ENCODE data around the gene KLHL5.
A peak's percentile ranks its signal among the peaks of the same experiment; 100 is the strongest.

The KLHL5 gene

DNA sequence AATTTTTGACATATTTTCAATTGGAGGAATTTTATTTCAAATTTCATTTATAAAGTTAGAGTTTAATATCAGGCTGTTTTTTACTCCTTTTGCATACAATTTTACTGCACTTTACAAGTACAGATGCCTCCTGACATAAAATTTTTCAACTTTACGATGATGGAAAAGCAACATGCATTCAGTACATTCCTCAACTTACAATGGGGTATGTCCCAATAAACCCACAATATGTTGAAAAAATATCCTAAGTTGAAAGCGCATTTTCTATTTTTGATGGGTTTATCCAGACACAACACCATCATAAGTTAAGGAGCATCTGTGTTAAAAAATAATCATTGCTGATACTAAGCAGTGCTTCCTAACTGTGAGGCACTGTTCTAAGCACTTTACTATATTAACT is 4.3 kb downstream of the KLHL5 start:
- TF ChIP-seq Cebpa-rat (IDR thresholded peaks at IDR 0.05) = no peak
- Histone ChIP-seq H3K27ac (no peak overlapping the region), H3K4me1 (peaks cover 0 to 15% (median 7%) of the 10 kb centered on the region in 10 experiments; a peak in 10 of 20 replicates), H3K4me3 (no peak overlapping the region), H3K9me3 (replicated peaks in 1 of 11) (no peaks in the 10 kb centered on the region), H3K27me3 (no peaks in the 10 kb centered on the region), H3K9ac (no peak overlapping the region), H3K4me2 (no peak overlapping the region), H3K36me3 (no peaks in the 10 kb centered on the region; a peak in 3 of 22 replicates), H4K20me1 (peaks cover 0 to 24% (median 8%) of the 10 kb centered on the region in 11 experiments; a peak in 7 of 22 replicates)

DNA sequence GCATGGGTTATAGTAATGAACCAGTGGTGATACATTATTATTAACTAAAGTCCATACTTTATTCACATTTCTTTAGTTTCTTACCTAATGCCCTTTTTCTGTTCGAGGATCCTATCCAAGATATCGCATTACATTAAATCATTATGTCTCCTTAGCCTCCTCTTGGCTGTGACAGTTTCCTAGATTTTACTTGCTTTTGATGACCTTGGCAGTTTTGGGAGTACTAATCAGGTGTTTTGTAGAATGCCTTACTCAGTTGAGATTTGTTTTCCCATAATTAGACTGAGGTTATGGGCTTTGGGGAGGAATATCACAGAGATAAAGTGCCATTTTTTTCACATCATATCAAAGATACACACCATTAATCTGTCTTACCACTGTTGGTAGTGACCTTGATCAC is 5.0 kb downstream of the KLHL5 start:
- H3K4me2 ChIP-seq = no peak overlapping the region
- H4K20me1 ChIP-seq = peaks cover 0 to 18% (median 8%) of the 10 kb centered on the region in 11 experiments; a peak in 7 of 22 replicates
- TF ChIP-seq Cebpa-rat (IDR thresholded peaks at IDR 0.05) = no peak
- H3K27ac ChIP-seq = no peak overlapping the region
- H3K4me1 ChIP-seq = peaks cover 0 to 15% (median 5%) of the 10 kb centered on the region in 10 experiments; a peak in 10 of 20 replicates
- H3K27me3 ChIP-seq = no peaks in the 10 kb centered on the region
- no peaks in the 10 kb centered on the region; a peak in 3 of 22 replicates for H3K36me3 ChIP-seq
- H3K9ac ChIP-seq = no peak overlapping the region
- H3K4me3 ChIP-seq = no peak overlapping the region
- H3K9me3 ChIP-seq (replicated peaks in 1 of 11) = no peaks in the 10 kb centered on the region

DNA sequence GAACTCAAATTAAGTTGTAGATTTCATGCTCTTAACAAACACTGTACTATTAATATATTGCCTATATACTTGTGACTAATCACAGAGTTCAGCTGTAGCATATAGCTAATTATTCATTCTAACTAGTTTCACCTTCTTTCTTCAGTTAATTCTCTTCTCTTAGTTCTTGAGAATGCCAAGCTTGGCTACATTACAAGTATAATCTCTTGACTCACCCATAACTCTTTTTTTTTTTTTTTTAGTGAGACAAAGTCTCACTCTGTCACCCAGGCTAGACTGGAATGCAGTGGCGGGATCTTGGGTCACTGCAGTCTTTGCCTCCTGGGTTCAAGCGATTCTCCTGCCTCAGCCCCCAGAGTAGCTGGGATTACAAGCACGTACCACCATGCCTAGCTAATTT is 5.4 kb downstream of the KLHL5 start:
- H3K4me2 ChIP-seq = no peak overlapping the region
- no peaks in the 10 kb centered on the region for H3K27me3 ChIP-seq
- TF ChIP-seq Cebpa-rat (IDR thresholded peaks at IDR 0.05) = no peak
- no peak overlapping the region for H3K4me3 ChIP-seq
- H3K9ac ChIP-seq = no peak overlapping the region
- peaks cover 0 to 18% (median 4%) of the 10 kb centered on the region in 11 experiments; a peak in 7 of 22 replicates for H4K20me1 ChIP-seq
- no peaks in the 10 kb centered on the region; a peak in 3 of 22 replicates for H3K36me3 ChIP-seq
- no peaks in the 10 kb centered on the region for H3K9me3 ChIP-seq (replicated peaks in 1 of 11)
- H3K4me1 ChIP-seq = peaks cover 0 to 15% (median 2%) of the 10 kb centered on the region in 10 experiments; a peak in 8 of 20 replicates
- no peak overlapping the region for H3K27ac ChIP-seq

DNA sequence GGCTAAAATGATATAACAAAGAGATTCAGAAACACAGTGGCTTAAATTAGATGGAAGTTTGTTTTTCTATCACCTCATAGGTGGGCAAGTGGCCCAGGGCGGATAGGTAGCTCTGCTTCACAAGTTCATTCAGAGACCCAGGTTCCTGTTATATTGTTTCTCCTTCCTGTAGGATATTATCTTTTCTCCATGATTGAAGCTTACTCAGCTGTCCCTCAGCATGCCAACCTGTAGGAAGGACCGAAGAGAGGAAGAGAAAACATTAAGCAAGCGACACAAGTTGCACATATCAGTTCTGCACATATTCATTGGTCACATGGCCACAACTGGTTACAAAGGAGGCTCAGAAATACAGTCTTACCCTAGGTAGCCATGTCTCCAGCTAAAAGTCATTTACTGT is 6.9 kb downstream of the KLHL5 start:
- Histone ChIP-seq H3K9ac (no peak overlapping the region), H3K4me3 (no peak overlapping the region), H3K27me3 (no peaks in the 10 kb centered on the region), H3K4me2 (peak overlapping the region in 2 of 11 experiments; percentile 29 to 50; a peak in 2 of 22 replicates), H3K4me1 (peaks cover 0 to 15% (median 0%) of the 10 kb centered on the region in 10 experiments; a peak in 3 of 20 replicates), H3K27ac (no peak overlapping the region), H4K20me1 (peaks cover 0 to 15% (median 0%) of the 10 kb centered on the region in 11 experiments; a peak in 2 of 22 replicates), H3K9me3 (replicated peaks in 1 of 11) (no peaks in the 10 kb centered on the region), H3K36me3 (no peaks in the 10 kb centered on the region; a peak in 3 of 22 replicates)
- no peak for TF ChIP-seq Cebpa-rat (IDR thresholded peaks at IDR 0.05)

DNA sequence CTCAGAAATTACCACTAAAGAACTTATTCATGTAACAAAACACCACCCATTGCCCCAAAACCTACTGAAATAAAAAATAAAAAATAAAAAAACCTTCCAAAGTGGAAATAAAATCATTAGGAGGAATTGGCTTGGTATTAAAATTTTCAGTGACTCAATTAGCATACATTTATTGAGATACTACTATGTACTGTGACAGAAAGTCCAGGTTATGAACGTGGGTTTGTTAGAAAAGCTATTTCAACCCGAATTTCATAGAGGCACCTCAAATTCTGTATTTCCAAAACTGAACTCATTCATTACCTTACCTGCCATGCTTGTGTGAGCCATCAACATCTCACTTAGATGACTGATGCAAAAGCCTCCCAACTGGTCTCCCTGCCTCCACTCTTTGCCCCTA is 16.8 kb downstream of the KLHL5 start:
- no peak overlapping the region for H3K9ac ChIP-seq
- no peaks in the 10 kb centered on the region for H3K27me3 ChIP-seq
- no peak overlapping the region for H3K4me2 ChIP-seq
- no peaks in the 10 kb centered on the region for H3K4me1 ChIP-seq
- no peaks in the 10 kb centered on the region; a peak in 2 of 22 replicates for H4K20me1 ChIP-seq
- 0 out of 22 replicates have a peak, but pooled peaks cover 0 to 7% (median 0%) of the 10 kb centered on the region in 11 experiments for H3K9me3 ChIP-seq (replicated peaks in 1 of 11)
- no peak overlapping the region for H3K4me3 ChIP-seq
- no peak for TF ChIP-seq Cebpa-rat (IDR thresholded peaks at IDR 0.05)
- no peak overlapping the region for H3K27ac ChIP-seq
- H3K36me3 ChIP-seq = peaks cover 12 to 66% (median 31%) of the 10 kb centered on the region in 11 experiments

DNA sequence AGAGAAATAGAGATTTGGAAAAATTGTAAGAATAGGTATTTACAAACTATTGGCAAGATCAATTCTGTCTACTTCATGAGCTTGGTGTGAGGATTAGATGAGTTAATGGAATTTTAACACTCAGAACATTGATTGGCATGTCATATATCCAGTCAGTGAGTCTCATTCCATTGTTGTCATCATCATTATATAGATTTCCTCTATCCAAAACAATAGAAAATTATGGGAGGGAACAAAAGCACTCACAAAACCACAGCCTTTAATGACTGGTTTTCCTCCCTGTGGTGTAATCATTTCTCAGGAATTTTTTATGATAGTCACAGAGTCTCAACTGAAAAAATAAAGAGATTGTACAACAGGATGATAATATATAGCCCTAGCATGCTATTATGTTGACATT is 21.1 kb downstream of the KLHL5 start:
- no peak overlapping the region for H3K27ac ChIP-seq
- H4K20me1 ChIP-seq = no peaks in the 10 kb centered on the region
- H3K4me1 ChIP-seq = no peaks in the 10 kb centered on the region
- H3K4me3 ChIP-seq = no peak overlapping the region
- H3K9me3 ChIP-seq (replicated peaks in 1 of 11) = 0 out of 22 replicates have a peak, but pooled peaks cover 0 to 3% (median 0%) of the 10 kb centered on the region in 11 experiments
- H3K4me2 ChIP-seq = no peak overlapping the region
- no peak overlapping the region for H3K9ac ChIP-seq
- H3K36me3 ChIP-seq = peaks cover 12 to 83% (median 38%) of the 10 kb centered on the region in 11 experiments
- no peaks in the 10 kb centered on the region for H3K27me3 ChIP-seq
- TF ChIP-seq Cebpa-rat (IDR thresholded peaks at IDR 0.05) = no peak

DNA sequence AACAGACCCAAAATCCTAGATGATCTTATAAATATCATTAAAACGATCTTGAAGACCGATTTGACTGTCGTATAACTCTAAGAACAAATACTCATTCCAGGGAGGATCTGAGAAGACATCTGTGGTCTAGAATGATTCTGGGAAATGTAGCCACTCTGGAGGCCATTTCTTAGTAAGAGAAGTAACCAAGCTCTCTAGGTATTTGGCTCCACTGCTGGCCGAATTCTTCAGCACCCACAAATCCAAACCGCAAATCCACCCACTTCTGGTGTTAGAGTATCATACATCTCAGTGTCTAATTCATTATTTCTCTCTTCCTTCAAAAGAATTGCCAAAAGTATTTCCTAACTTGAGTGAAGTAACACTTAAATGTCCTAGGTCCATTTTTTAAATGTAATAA is 23.9 kb downstream of the KLHL5 start:
- no peak overlapping the region for H3K4me2 ChIP-seq
- no peak for TF ChIP-seq Cebpa-rat (IDR thresholded peaks at IDR 0.05)
- no peaks in the 10 kb centered on the region for H3K9me3 ChIP-seq (replicated peaks in 1 of 11)
- H3K36me3 ChIP-seq = peaks cover 13 to 91% (median 37%) of the 10 kb centered on the region in 11 experiments; a peak in 20 of 22 replicates
- H4K20me1 ChIP-seq = no peaks in the 10 kb centered on the region
- no peaks in the 10 kb centered on the region for H3K4me1 ChIP-seq
- H3K27ac ChIP-seq = no peak overlapping the region
- no peak overlapping the region for H3K9ac ChIP-seq
- no peaks in the 10 kb centered on the region for H3K27me3 ChIP-seq
- H3K4me3 ChIP-seq = no peak overlapping the region

DNA sequence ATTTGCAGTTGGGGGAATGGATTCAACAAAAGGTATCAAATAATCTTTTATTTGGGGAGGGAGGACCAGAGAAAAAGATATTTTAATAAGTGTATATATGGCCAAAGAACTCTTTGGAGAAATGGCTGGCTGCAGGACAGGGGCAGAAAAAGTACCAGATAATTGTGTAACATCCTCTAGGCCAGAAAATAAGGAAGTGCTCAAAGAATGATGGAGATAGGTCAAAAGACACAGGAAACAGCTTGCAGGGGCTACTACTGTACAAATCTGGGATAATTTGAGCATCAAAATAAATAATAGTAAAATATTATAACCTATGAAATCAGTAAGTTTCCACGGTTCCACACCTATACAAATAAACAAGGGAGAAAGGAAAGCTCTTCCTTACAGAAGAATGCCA is 34.8 kb downstream of the KLHL5 start:
- Histone ChIP-seq H3K27me3 (no peaks in the 10 kb centered on the region), H3K4me2 (peak overlapping the region in 8 of 11 experiments; percentile 1 to 61 (median 32); a peak in 10 of 22 replicates), H3K36me3 (peaks cover 0 to 38% (median 10%) of the 10 kb centered on the region in 11 experiments; a peak in 8 of 22 replicates), H3K9me3 (replicated peaks in 1 of 11) (no peaks in the 10 kb centered on the region), H3K4me1 (peaks cover 0 to 13% (median 8%) of the 10 kb centered on the region in 10 experiments; a peak in 11 of 20 replicates), H3K27ac (peak overlapping the region in 5 of 11 experiments; percentile 10 to 31 (median 19); a peak in 3 of 22 replicates), H3K9ac (no peak overlapping the region), H3K4me3 (no peak overlapping the region), H4K20me1 (no peaks in the 10 kb centered on the region)
- peak in 3 of 11 experiments; percentile 47 to 79 (median 58); a peak in 4 of 22 replicates for TF ChIP-seq Cebpa-rat (IDR thresholded peaks at IDR 0.05)

DNA sequence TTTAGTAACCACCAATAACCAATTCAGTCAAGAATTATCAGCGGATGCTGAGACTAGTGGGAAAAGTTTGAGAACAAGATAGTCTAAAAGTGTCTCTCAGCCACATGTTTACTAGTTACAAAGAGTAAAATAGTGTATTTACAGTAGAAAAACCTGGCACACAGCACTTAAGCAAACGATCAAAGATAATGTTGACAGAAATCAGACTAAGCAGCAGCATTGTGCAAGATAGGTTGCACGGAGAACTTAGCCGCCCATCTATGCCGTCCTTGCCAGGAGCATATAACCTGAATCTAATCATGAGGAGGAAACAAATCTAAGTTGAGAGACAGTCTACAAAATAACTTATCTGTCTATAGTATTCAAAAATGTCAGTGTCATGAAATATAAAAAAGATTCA is 35.3 kb downstream of the KLHL5 start:
- no peak for TF ChIP-seq Cebpa-rat (IDR thresholded peaks at IDR 0.05)
- no peaks in the 10 kb centered on the region for H3K9me3 ChIP-seq (replicated peaks in 1 of 11)
- H3K9ac ChIP-seq = no peak overlapping the region
- H3K27me3 ChIP-seq = no peaks in the 10 kb centered on the region
- H3K27ac ChIP-seq = peak overlapping the region in 3 of 11 experiments; percentile 17 to 31 (median 21); a peak in 3 of 22 replicates
- H3K4me3 ChIP-seq = no peak overlapping the region
- peak overlapping the region in 4 of 11 experiments; percentile 30 to 61 (median 51); a peak in 6 of 22 replicates for H3K4me2 ChIP-seq
- peaks cover 0 to 13% (median 8%) of the 10 kb centered on the region in 10 experiments; a peak in 11 of 20 replicates for H3K4me1 ChIP-seq
- peaks cover 0 to 40% (median 10%) of the 10 kb centered on the region in 11 experiments; a peak in 11 of 22 replicates for H3K36me3 ChIP-seq
- no peaks in the 10 kb centered on the region for H4K20me1 ChIP-seq

All from BLaER1 treated with 17β-estradiol and CSF1 and Interleukin-3, amounts not matched to agents 10 nM and 100 nM (cell line).